Measurements from ENCODE around the gene CDCA5. TPM values are rescaled to one million over a fixed set of nuclear protein-coding genes. Genes with fewer than 3 reads are reported as not detected.

Gene CDCA5
- total RNA-seq, 1 experiment from 2014 or later, result 67.0 TPM

GRCh38 chr11:65083134-65083833 lies 556 bp downstream of the CDCA5 start:
- Mint-ChIP-seq H3K4me1 (ENCODE audit: low read depth, unreplicated experiment) (peaks cover 24% of the 10 kb centered on the region), H3K27ac (ENCODE audit: unreplicated experiment) (peak overlapping the region; percentile 98), H3K9me3 (ENCODE audit: unreplicated experiment) (no peaks in the 10 kb centered on the region), H3K27me3 (ENCODE audit: insufficient read depth, unreplicated experiment) (no peaks in the 10 kb centered on the region), H3K4me3 (ENCODE audit: unreplicated experiment) (peak overlapping the region; percentile 85), H3K36me3 (ENCODE audit: insufficient read depth, unreplicated experiment) (peaks cover 63% of the 10 kb centered on the region)
- intact Hi-C loops (cut with micrococcal nuclease; ENCODE audit: unreplicated experiment), result loop anchor here (5.0 kb wide), 1 partner anchor 56 kb away; the partner anchor contains the start of gene SNX15
- Histone ChIP-seq H3K9me3 (no peaks in the 10 kb centered on the region), H3K36me3 (ENCODE audit: control insufficient read depth, insufficient read depth, low read length) (peaks cover 4% of the 10 kb centered on the region; the same call in 1 of the 2 replicates), H3K4me1 (peaks cover 16% of the 10 kb centered on the region; the same call in 1 of the 2 replicates), H3K27me3 (replicated peaks; ENCODE audit: control insufficient read depth, insufficient read depth, low read length) (no peaks in the 10 kb centered on the region), H3K4me3 (ENCODE audit: low read depth, low read length) (peak overlapping the region; percentile 58)
- DNase-seq, result no peak
- no TSS peak for BruUV-seq (replicated peaks)
- ChIA-PET CTCF (interaction anchor here (0.9 kb wide), 1 partner anchor 69 kb away, joined by 3 read pairs; the partner anchor contains the start of gene ARL2), POLR2A (no interaction called here)
- TF ChIP-seq, protein P1, sequence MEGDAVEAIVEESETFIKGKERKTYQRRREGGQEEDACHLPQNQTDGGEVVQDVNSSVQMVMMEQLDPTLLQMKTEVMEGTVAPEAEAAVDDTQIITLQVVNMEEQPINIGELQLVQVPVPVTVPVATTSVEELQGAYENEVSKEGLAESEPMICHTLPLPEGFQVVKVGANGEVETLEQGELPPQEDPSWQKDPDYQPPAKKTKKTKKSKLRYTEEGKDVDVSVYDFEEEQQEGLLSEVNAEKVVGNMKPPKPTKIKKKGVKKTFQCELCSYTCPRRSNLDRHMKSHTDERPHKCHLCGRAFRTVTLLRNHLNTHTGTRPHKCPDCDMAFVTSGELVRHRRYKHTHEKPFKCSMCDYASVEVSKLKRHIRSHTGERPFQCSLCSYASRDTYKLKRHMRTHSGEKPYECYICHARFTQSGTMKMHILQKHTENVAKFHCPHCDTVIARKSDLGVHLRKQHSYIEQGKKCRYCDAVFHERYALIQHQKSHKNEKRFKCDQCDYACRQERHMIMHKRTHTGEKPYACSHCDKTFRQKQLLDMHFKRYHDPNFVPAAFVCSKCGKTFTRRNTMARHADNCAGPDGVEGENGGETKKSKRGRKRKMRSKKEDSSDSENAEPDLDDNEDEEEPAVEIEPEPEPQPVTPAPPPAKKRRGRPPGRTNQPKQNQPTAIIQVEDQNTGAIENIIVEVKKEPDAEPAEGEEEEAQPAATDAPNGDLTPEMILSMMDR (IDR thresholded peaks at IDR 0.05; ENCODE audit: insufficient read depth in 1 of 2, low read depth in 1 of 2, low read length in 1 of 2, severe bottlenecking in 1 of 2, unreplicated experiment in 1 of 2), result no peak

GRCh38 chr11:65078786-65079342 lies 5.0 kb downstream of the CDCA5 start:
- H3K4me3 ChIP-seq (ENCODE audit: low read depth, low read length), result no peak overlapping the region
- ChIA-PET CTCF (interaction anchor here (0.5 kb wide), 1 partner anchor 196 kb away, joined by 5 read pairs; no protein-coding TSS in a partner anchor), POLR2A (interaction anchor here (0.6 kb wide), 1 partner anchor 440 kb away, joined by 5 read pairs; no protein-coding TSS in a partner anchor)
- no peaks in the 10 kb centered on the region for H3K9me3 Mint-ChIP-seq (ENCODE audit: unreplicated experiment)
- TF ChIP-seq, protein P1 (IDR thresholded peaks at IDR 0.05; ENCODE audit: insufficient read depth in 1 of 2, low read depth in 1 of 2, low read length in 1 of 2, severe bottlenecking in 1 of 2, unreplicated experiment in 1 of 2), result no peak
- peaks cover 80% of the 10 kb centered on the region for H3K36me3 Mint-ChIP-seq (ENCODE audit: insufficient read depth, unreplicated experiment)
- no TSS peak for BruUV-seq (replicated peaks)
- no peak overlapping the region for H3K27ac Mint-ChIP-seq (ENCODE audit: unreplicated experiment)
- peaks cover 6% of the 10 kb centered on the region; the same call in 1 of the 2 replicates for H3K36me3 ChIP-seq (ENCODE audit: control insufficient read depth, insufficient read depth, low read length)
- H3K4me3 Mint-ChIP-seq (ENCODE audit: unreplicated experiment), result no peak overlapping the region
- no peaks in the 10 kb centered on the region for H3K27me3 Mint-ChIP-seq (ENCODE audit: insufficient read depth, unreplicated experiment)
- intact Hi-C loops (cut with micrococcal nuclease; ENCODE audit: unreplicated experiment), result loop anchor here (2.0 to 5.0 kb wide), 2 partner anchors 37 to 64 kb away; partner anchors contain the start of genes ARL2 and SAC3D1
- no peak for DNase-seq
- peaks cover 18% of the 10 kb centered on the region for H3K4me1 Mint-ChIP-seq (ENCODE audit: low read depth, unreplicated experiment)
- H3K27me3 ChIP-seq (replicated peaks; ENCODE audit: control insufficient read depth, insufficient read depth, low read length), result no peaks in the 10 kb centered on the region
- H3K9me3 ChIP-seq, result no peaks in the 10 kb centered on the region
- H3K4me1 ChIP-seq, result peaks cover 6% of the 10 kb centered on the region; the same call in 1 of the 2 replicates

GRCh38 chr11:65078151-65078550 lies 5.7 kb downstream of the CDCA5 start:
- H3K27me3 Mint-ChIP-seq (ENCODE audit: insufficient read depth, unreplicated experiment), result no peaks in the 10 kb centered on the region
- peak; percentile 63 to 76 for DNase-seq

More at GRCh38 chr11:65078151-65078550, 5.7 kb downstream of the CDCA5 start:
- BruUV-seq (replicated peaks), result no TSS peak
- H3K27me3 ChIP-seq (replicated peaks; ENCODE audit: control insufficient read depth, insufficient read depth, low read length), result no peaks in the 10 kb centered on the region
- Mint-ChIP-seq H3K4me1 (ENCODE audit: low read depth, unreplicated experiment) (peaks cover 18% of the 10 kb centered on the region), H3K4me3 (ENCODE audit: unreplicated experiment) (no peak overlapping the region), H3K9me3 (ENCODE audit: unreplicated experiment) (no peaks in the 10 kb centered on the region), H3K36me3 (ENCODE audit: insufficient read depth, unreplicated experiment) (peaks cover 72% of the 10 kb centered on the region), H3K27ac (ENCODE audit: unreplicated experiment) (peak overlapping the region; percentile 32)
- no peaks in the 10 kb centered on the region for H3K9me3 ChIP-seq
- H3K36me3 ChIP-seq (ENCODE audit: control insufficient read depth, insufficient read depth, low read length), result peaks cover 6% of the 10 kb centered on the region; the same call in 1 of the 2 replicates
- intact Hi-C loops (cut with micrococcal nuclease; ENCODE audit: unreplicated experiment), result loop anchor here (2.0 to 5.0 kb wide), 2 partner anchors 36 to 63 kb away; partner anchors contain the start of genes ARL2 and SAC3D1
- POLR2A ChIA-PET, result interaction anchor here (0.6 kb wide), 1 partner anchor 440 kb away, joined by 5 read pairs; no protein-coding TSS in a partner anchor
- CTCF ChIA-PET, result interaction anchor here (0.5 kb wide), 1 partner anchor 197 kb away, joined by 5 read pairs; no protein-coding TSS in a partner anchor
- TF ChIP-seq, protein P1 (IDR thresholded peaks at IDR 0.05; ENCODE audit: insufficient read depth in 1 of 2, low read depth in 1 of 2, low read length in 1 of 2, severe bottlenecking in 1 of 2, unreplicated experiment in 1 of 2), result peak; percentile 61 to 79
- H3K4me3 ChIP-seq (ENCODE audit: low read depth, low read length), result no peak overlapping the region
- peaks cover 6% of the 10 kb centered on the region; the same call in 1 of the 2 replicates for H3K4me1 ChIP-seq
